Ishikawa (cell line): ENCODE results near the gene PARN.

Experiments
- CEBPB ChIP-seq: IDR thresholded peaks from 2 replicates; pipeline ENCODE4 v1.6.1; 2012
- CREB1 ChIP-seq: IDR thresholded peaks from 2 replicates; pipeline ENCODE4 v1.6.1; 2012; ENCODE audit warnings: low read depth
- EP300 ChIP-seq: IDR thresholded peaks from 2 replicates; pipeline ENCODE4 v1.6.1; 2012; ENCODE audit warnings: borderline replicate concordance
- FOXM1 ChIP-seq: IDR thresholded peaks from 2 replicates; pipeline ENCODE4 v1.6.1; 2012; ENCODE audit warnings: low read depth, borderline replicate concordance
- MAX ChIP-seq: IDR thresholded peaks from 2 replicates; pipeline ENCODE4 v1.6.1; 2012
- NFIC ChIP-seq: IDR thresholded peaks from 2 replicates; pipeline ENCODE4 v1.6.1; 2012
- RAD21 ChIP-seq: IDR thresholded peaks from 2 replicates; pipeline ENCODE4 v1.6.1; 2012; ENCODE audit warnings: low read depth
- REST ChIP-seq: IDR thresholded peaks from 2 replicates; pipeline ENCODE4 v1.6.1; 2012; ENCODE audit warnings: low read depth, mild to moderate bottlenecking
- TAF1 ChIP-seq: IDR thresholded peaks from 2 replicates; pipeline ENCODE4 v1.6.1; 2012; ENCODE audit warnings: low read depth, mild to moderate bottlenecking
- TEAD4 ChIP-seq: IDR thresholded peaks from 2 replicates; pipeline ENCODE4 v1.6.1; 2012
- USF1 ChIP-seq: IDR thresholded peaks from 2 replicates; pipeline ENCODE4 v1.6.1; 2012
- YY1 ChIP-seq: IDR thresholded peaks from 2 replicates; pipeline ENCODE4 v1.6.1; 2012; ENCODE audit warnings: low read depth

GRCh38 chr16:14499110-14499509 is 130.9 kb downstream of the PARN start:
- TF ChIP-seq FOXM1: no peak
- TF ChIP-seq CEBPB: no peak
- no peak for TF ChIP-seq TAF1
- no peak for TF ChIP-seq EP300
- TF ChIP-seq REST: no peak
- TF ChIP-seq MAX: no peak
- no peak for TF ChIP-seq RAD21
- TF ChIP-seq NFIC: no peak
- no peak for TF ChIP-seq USF1
- TF ChIP-seq CREB1: no peak
- no peak for TF ChIP-seq YY1
- TF ChIP-seq TEAD4: no peak
